Right atrium auricular region (tissue), 2 donors: Measurements from ENCODE around the gene HSCB. TPM values are rescaled to one million over a fixed set of nuclear protein-coding genes. Genes with fewer than 3 reads are reported as not detected.

Experiments
- DNase-seq: peaks from one replicate; pipeline ENCODE4 v3.0.0-alpha.2; 2019; ENCODE audit warnings: low spot score
- H3K27ac ChIP-seq, 2 donors: fragments of 200-600 bp; sonication (generic); 1 replicate in 1 of 2; 2 replicates in 1 of 2; pipeline ENCODE4 v1.5.1; 2016 to 2019
- H3K27me3 ChIP-seq, 2 donors: fragments of 200-600 bp; sonication (generic); one replicate each; pipeline versions ENCODE4 v1.5.1 to v1.6.0; 2017 to 2019
- H3K36me3 ChIP-seq: fragments of 200-600 bp; sonication (generic); one replicate; pipeline ENCODE4 v1.5.1; 2016
- H3K4me1 ChIP-seq, 2 donors: fragments of 200-600 bp; sonication (generic); one replicate each; pipeline versions ENCODE4 v1.5.1 to v1.6.0; 2017 to 2019
- H3K4me3 ChIP-seq, 2 donors: fragments of 200-600 bp; sonication (generic); 1 replicate in 1 of 2; 2 replicates in 1 of 2; pipeline ENCODE4 v1.5.1; 2017 to 2019; ENCODE audit warnings: mild to moderate bottlenecking in 1 of 2, moderate library complexity in 1 of 2
- H3K9me3 ChIP-seq, 2 donors: fragments of 200-600 bp; sonication (generic); one replicate each; pipeline ENCODE4 v1.5.1; 2019
- total RNA-seq, 2 donors: library from RNA; depleted of rRNA; stranded (reverse); fragments of >200 nt; gene quantifications; one replicate each; pipeline ENCODE4 v1.1.0, GENCODE V29; 2016
- TF ChIP-seq, protein P1 (sequence below), 2 donors: fragments of 200-600 bp; sonication (generic); IDR thresholded peaks; one replicate each; pipeline ENCODE4 v1.5.1; 2019; ENCODE audit warnings: antibody characterized with exemption in 2 of 2

The HSCB gene
- total RNA-seq, 2 donors from 2014 or later, result 11.9 to 12.6 TPM

DNA sequence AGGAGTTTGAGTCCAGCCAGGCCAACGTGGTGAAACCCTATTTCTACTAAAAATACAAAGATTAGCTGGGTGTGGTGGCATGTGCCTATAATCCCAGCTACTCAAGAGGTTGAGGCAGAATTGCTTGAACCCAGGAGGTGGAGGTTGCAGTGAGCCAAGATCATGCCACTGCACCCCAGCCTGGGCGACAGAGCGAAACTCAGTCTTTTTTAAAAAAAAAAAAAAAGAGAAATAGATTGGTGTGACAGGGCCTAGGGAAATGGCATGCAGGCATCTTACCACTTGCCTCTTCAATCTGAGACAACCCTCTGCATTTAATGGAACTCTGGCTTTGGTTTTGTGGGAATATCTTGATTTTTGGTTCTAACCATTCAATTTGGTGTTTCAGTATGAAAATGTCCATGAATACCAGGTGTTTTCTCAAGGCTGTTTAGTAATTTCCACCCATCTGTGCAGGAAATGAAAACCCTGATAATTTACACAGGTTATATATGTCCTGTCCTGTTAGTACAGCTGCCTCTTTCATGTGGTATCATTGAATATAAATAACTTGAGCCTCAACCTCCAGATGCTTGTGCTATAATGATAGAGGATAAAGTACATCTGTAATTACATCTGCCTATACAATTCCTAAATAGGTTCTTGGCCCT lies 50.1 kb downstream of the HSCB start:
- peaks cover 0 to 17% of the 10 kb centered on the region in 2 donors for H3K4me1 ChIP-seq
- DNase-seq, result no peak
- H3K4me3 ChIP-seq, result no peak overlapping the region
- H3K9me3 ChIP-seq, result no peaks in the 10 kb centered on the region
- H3K36me3 ChIP-seq, result peaks cover 52% of the 10 kb centered on the region
- TF ChIP-seq, protein P1, sequence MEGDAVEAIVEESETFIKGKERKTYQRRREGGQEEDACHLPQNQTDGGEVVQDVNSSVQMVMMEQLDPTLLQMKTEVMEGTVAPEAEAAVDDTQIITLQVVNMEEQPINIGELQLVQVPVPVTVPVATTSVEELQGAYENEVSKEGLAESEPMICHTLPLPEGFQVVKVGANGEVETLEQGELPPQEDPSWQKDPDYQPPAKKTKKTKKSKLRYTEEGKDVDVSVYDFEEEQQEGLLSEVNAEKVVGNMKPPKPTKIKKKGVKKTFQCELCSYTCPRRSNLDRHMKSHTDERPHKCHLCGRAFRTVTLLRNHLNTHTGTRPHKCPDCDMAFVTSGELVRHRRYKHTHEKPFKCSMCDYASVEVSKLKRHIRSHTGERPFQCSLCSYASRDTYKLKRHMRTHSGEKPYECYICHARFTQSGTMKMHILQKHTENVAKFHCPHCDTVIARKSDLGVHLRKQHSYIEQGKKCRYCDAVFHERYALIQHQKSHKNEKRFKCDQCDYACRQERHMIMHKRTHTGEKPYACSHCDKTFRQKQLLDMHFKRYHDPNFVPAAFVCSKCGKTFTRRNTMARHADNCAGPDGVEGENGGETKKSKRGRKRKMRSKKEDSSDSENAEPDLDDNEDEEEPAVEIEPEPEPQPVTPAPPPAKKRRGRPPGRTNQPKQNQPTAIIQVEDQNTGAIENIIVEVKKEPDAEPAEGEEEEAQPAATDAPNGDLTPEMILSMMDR (IDR thresholded peaks at IDR 0.05), result no peak
- H3K27me3 ChIP-seq, result no peaks in the 10 kb centered on the region
- H3K27ac ChIP-seq, result no peak overlapping the region

DNA sequence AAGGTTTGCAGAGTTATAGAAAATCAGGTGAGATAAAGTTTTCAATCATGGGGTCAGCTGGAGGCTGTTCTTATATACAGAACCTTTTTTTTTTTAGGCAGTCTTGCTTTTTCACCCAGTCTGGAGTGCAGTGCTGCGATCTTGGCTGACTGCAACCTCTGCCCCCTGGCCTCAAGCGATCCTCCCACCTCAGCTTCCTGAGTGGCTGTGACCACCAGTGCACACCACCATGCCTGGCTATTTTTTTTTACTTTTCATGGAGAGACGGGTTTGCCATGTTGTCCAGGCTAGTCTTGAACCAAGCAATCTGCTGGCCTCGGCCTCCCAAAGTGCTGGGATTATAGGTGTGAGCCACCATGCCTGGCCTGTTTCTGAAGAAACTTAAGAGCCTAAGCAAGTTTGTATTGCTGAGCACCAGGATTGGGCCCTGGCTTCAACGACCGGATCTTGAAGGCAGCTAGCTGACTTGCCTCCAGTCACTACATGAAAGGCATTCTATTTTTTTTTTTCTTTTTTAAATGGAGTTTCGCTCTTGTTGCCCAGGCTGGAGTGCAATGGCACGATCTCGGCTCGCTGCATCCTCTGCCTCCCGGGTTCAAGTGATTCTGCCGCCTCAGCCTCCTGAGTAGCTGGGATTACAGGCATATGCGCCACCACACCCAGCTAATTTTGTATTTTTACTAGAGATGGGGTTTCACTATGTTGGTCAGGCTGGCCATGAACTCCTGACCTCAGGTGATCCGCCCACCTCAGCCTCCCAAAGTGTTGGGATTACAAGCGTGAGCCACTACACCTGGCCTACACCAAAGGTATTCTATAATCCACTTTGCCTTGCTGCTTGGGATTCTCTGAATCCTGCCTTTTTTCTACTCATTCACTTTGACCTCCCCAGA lies 50.9 kb downstream of the HSCB start:
- TF ChIP-seq, protein P1 (IDR thresholded peaks at IDR 0.05), result no peak
- Histone ChIP-seq H3K9me3 (no peaks in the 10 kb centered on the region), H3K4me3 (no peak overlapping the region), H3K27ac (no peak overlapping the region), H3K4me1 (peaks cover 0 to 25% of the 10 kb centered on the region in 2 donors), H3K27me3 (no peaks in the 10 kb centered on the region), H3K36me3 (peaks cover 52% of the 10 kb centered on the region)
- no peak for DNase-seq

DNA sequence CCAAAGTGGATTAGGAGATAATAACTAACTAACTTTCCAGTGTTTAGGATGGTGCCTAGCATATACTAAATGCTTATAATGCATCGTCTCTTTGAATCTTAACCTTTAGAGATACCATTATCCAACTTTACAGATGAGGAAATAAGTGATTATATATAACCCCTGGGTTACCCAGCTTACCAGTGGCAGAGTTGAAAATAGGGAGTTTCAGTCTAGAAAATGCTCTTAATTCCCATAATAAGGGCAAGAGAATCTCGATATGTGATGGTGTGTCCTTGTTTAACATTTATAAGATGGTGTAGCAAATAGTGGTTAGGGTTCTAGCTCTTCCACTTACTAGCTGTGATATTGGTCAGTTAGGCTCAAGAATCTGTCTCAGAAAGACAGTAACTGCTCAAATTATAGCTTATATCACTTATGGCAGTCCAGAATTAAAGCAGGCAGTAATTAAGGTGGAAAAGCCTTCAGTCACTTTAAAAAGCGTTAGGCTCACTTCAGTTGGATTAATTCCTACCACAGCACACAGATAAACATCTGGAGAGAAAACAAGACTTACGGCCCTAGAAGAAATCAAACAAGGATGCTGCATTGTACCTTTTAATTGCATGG lies 52.2 kb downstream of the HSCB start:
- Histone ChIP-seq H3K27me3 (no peaks in the 10 kb centered on the region), H3K4me1 (peaks cover 0 to 38% of the 10 kb centered on the region in 2 donors), H3K27ac (no peak overlapping the region), H3K9me3 (no peaks in the 10 kb centered on the region), H3K36me3 (peaks cover 60% of the 10 kb centered on the region), H3K4me3 (no peak overlapping the region)
- TF ChIP-seq, protein P1 (IDR thresholded peaks at IDR 0.05), result no peak
- DNase-seq, result no peak

DNA sequence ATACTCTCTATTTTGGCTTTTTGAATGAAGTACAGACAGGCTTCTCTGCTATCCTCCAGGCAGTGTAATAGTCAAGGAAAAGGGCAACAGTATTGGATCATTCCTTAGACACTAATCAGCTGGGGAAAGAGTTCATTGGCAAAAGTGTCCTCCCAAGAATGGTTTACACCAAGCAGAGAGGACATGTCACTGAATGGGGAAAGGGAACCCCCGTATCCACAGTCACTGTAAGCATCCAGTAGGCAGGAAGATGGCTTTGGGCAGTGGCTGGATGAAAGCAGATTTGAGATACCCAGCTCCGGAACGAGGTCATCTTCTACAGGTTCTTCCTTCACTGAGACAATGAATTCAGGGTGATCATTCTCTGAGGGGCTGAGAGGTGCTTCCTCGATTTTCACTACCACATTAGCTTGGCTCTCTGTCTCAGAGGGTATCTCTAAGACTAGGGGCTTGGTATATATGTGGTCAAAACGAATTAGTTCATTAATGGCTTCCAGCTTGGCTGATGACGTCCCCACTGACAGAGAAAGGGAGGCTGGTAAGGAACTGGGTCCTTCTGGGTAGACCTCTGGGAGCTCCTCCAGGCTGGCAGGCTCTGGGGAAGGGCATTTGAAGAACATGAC lies 53.3 kb downstream of the HSCB start:
- Histone ChIP-seq H3K4me3 (no peak overlapping the region), H3K27me3 (no peaks in the 10 kb centered on the region), H3K4me1 (peaks cover 0 to 39% of the 10 kb centered on the region in 2 donors), H3K36me3 (peaks cover 60% of the 10 kb centered on the region), H3K9me3 (no peaks in the 10 kb centered on the region), H3K27ac (no peak overlapping the region)
- TF ChIP-seq, protein P1 (IDR thresholded peaks at IDR 0.05), result no peak
- DNase-seq, result no peak

DNA sequence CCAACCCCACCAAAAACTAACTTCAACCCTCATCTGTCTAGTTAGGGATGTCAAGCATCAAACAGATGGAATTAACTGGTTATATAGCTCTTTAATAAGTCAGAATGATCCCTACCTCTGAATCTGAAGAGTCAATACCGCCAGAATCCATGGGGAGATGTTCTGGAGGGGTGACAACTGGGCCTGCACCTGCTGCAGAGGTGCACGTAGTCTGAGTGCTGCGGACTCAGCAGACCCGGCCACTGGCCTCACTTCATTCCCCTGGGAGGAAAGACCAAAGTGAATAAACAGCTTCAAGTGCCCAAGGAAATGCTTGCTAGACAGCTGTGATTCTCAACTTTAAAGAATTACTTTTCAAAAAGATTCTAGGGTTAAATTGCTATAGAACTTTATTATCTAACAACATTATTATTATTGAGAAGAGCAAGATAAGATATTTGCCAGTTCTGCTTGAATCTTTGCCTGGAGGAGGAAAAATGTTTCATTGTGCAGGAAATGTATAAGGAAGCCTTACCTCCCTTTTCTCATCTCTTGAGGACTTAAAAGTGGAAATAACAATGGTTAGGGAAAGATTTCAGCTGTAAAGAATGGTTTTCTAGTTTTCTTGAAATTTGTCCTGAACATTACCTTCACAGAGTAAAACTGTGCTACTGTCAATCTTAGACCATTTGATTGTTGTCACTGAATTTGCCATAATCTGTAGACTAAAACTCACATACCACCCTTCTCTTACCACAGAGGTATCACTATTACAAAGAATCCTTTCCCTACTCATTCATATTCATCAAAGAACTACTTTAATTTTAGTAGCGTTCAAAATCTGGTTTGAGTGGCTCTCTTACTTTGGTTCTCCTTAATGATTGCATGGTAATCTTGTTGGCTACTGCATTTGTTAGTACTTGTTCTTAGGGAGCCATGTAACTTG lies 54.4 kb downstream of the HSCB start:
- H3K27me3 ChIP-seq, result no peaks in the 10 kb centered on the region
- H3K4me3 ChIP-seq, result no peak overlapping the region
- no peak for DNase-seq
- H3K9me3 ChIP-seq, result no peaks in the 10 kb centered on the region
- TF ChIP-seq, protein P1 (IDR thresholded peaks at IDR 0.05), result no peak
- H3K4me1 ChIP-seq, result peaks cover 0 to 40% of the 10 kb centered on the region in 2 donors
- H3K27ac ChIP-seq, result no peak overlapping the region
- H3K36me3 ChIP-seq, result peaks cover 60% of the 10 kb centered on the region
